Activated T-cell treated with anti-CD3 and anti-CD28 coated beads, Interleukin-2, amount 50 U/mL, for 72 hours (primary cell): ENCODE measurements around the gene SPAG17. TPM values are rescaled to one million over a fixed set of nuclear protein-coding genes. Genes with fewer than 3 reads are reported as not detected.

ENCODE experiments used
- ATAC-seq, 2 donors: fragments of 150-1000 bp; cut with Tn5 transposase; replicated peaks in 1 of 2; 2 replicates each; pipeline ENCODE4 v1.10.0; 2021; ENCODE audit warnings: moderate library complexity in 2 of 2, mild to moderate bottlenecking in 1 of 2
- DNase-seq, 2 donors: peaks; one replicate each; pipeline ENCODE4 v3.0.0; 2021 to 2022; ENCODE audit warnings: mixed read lengths in 1 of 2
- H3K27ac Mint-ChIP-seq: one replicate; pipeline ENCODE4 v1.8.0; 2022; ENCODE audit warnings: mild to moderate bottlenecking, moderate library complexity, mixed read lengths
- H3K27me3 Mint-ChIP-seq: one replicate; pipeline ENCODE4 v1.8.0; 2022; ENCODE audit warnings: low read depth, mixed read lengths
- H3K36me3 Mint-ChIP-seq, 2 donors: one replicate each; pipeline ENCODE4 v1.8.0; 2022; ENCODE audit warnings: mixed read lengths in 2 of 2, mild to moderate bottlenecking in 1 of 2; ENCODE audit not compliant: insufficient read depth in 2 of 2
- H3K4me1 Mint-ChIP-seq: one replicate; pipeline ENCODE4 v1.8.0; 2022; ENCODE audit warnings: low read depth, mixed read lengths
- H3K4me3 Mint-ChIP-seq, 2 donors: one replicate each; pipeline ENCODE4 v1.8.0; 2022; ENCODE audit warnings: mild to moderate bottlenecking in 2 of 2, mixed read lengths in 2 of 2, moderate library complexity in 2 of 2
- H3K9me3 Mint-ChIP-seq, 2 donors: one replicate each; pipeline ENCODE4 v1.8.0; 2022; ENCODE audit warnings: mixed read lengths in 2 of 2
- total RNA-seq, 2 donors: library from RNA; stranded (reverse); gene quantifications; one replicate each; pipeline ENCODE4 v1.2.3, GENCODE V29; 2022

Gene SPAG17
- total RNA-seq, 2 donors from 2014 or later = not detected

DNA sequence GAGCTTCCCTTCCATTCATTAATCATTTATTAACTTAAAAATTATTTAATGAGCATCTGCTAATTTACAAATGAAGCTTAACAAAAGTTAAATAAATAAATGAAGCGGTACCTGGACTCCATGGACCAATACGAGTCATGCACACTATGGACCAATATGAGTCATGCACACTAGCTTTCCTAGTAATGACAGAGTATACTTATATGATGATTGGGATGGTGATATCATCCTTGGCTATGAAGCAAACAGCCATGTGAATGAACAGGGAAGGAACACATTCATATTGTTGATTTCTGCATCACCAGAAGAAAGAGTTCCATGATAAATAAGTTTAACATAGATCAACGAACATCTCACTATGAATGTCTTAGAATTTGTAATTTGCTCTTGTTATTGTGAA is 109.9 kb downstream of the SPAG17 start:
- no peak for DNase-seq
- no peaks in the 10 kb centered on the region for H3K27me3 Mint-ChIP-seq
- no peaks in the 10 kb centered on the region for H3K4me1 Mint-ChIP-seq
- H3K27ac Mint-ChIP-seq = no peak overlapping the region
- no peaks in the 10 kb centered on the region for H3K9me3 Mint-ChIP-seq
- H3K4me3 Mint-ChIP-seq = no peak overlapping the region
- ATAC-seq = no peak
- no peaks in the 10 kb centered on the region for H3K36me3 Mint-ChIP-seq

DNA sequence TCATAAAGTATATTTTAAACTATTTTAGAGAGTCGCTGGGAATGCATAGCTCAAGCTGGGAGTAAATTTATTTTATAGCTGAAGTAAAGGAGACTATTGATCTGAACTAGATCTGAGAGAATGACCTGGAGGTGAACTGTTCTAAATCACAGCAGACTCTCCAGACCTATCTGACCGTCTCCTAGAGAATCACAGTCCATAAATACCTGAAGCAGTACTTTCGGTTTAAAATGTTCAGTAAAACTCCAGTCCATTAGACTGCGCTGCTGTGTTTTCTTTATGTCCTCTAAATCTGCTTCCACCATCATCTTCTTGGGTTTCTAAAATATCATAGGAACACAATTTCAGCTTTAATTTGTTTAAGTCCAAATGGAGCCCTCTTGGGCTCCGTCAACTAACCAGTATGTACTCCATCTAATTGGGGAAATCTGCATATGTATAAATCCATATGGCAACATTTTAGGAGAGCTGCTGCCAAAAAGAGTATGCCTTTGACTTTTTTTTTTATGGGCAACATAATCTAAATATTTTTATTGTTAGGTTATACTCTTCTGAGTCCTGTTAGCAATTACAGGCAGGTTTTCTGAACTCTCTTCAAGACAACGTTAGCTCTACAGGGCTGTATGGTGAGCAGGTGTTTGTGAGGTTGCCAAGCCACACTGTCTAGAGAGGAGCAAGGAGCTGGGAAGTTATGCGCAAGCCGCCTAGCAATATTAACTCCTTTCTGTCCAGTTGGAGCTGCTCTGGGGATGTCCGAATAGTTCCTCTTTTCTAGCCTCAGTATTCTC is 111.2 kb downstream of the SPAG17 start:
- Mint-ChIP-seq H3K4me3 (no peak overlapping the region), H3K27ac (no peak overlapping the region), H3K9me3 (no peaks in the 10 kb centered on the region), H3K4me1 (no peaks in the 10 kb centered on the region), H3K27me3 (no peaks in the 10 kb centered on the region), H3K36me3 (no peaks in the 10 kb centered on the region)
- DNase-seq = no peak
- ATAC-seq = no peak

DNA sequence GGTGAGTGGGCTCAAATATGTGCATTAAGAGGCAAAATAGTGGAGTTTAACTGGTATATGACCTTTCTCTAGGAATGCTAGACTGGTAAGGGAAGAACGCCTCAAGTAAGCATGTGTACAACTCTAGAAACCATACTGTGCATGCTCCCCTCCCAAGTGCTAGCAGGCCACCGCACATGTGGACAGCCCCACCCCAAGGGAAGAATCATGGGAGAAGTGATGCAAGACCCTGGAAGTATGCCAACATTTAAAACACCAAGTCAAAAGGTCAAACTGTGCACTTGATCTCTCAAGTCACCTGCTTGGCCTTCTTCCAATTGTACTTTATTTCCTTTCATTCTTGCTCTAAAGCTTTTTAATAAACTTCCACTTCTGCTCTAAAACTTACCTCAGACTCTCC is 135.0 kb downstream of the SPAG17 start:
- Mint-ChIP-seq H3K4me1 (no peaks in the 10 kb centered on the region), H3K27ac (no peak overlapping the region), H3K4me3 (no peak overlapping the region), H3K36me3 (no peaks in the 10 kb centered on the region), H3K27me3 (no peaks in the 10 kb centered on the region), H3K9me3 (no peaks in the 10 kb centered on the region)
- DNase-seq (no peak), ATAC-seq (no peak)

- Mint-ChIP-seq H3K4me1 (no peaks in the 10 kb centered on the region), H3K9me3 (no peaks in the 10 kb centered on the region), H3K27me3 (no peaks in the 10 kb centered on the region), H3K4me3 (no peak overlapping the region), H3K36me3 (no peaks in the 10 kb centered on the region), H3K27ac (no peak overlapping the region)
- DNase-seq = no peak
- ATAC-seq = no peak
These were observed 137.3 kb downstream of the SPAG17 start for GRCh38 chr1:118047650-118048224.

DNA sequence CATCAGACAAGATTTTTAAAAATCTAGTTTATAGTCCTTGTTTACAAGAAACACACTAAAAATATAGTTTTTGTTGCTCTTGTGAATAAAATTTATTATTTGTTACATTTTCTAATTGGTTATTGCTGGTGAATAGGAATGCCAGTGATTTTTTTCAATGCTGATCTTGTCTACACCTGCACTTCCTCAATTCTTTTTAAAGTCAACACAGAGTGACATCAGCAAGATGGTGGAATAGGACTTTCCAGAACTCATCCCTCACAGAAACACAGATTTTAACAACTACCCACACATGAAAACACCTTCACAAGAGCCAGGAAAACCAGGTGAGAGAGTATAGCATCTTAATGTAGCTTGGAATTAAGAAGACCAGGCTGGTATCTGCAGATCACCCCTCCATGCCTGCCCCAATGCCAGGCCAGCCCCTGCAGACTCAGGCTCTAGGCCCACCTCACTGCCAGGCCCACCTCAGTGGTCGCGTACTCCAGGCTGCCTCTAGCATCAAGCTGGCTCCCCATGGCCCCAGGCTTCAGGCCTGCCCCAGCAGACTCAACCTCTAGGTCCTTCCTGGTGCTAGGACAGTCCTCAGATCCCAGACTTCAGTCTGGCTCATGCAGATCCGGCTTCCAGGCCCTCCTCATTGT is 137.9 kb downstream of the SPAG17 start:
- Mint-ChIP-seq H3K4me3 (no peak overlapping the region), H3K27me3 (no peaks in the 10 kb centered on the region), H3K36me3 (no peaks in the 10 kb centered on the region), H3K27ac (no peak overlapping the region), H3K4me1 (no peaks in the 10 kb centered on the region), H3K9me3 (no peaks in the 10 kb centered on the region)
- DNase-seq (no peak), ATAC-seq (no peak)

- Mint-ChIP-seq H3K9me3 (no peaks in the 10 kb centered on the region), H3K4me1 (no peaks in the 10 kb centered on the region), H3K4me3 (no peak overlapping the region), H3K36me3 (no peaks in the 10 kb centered on the region), H3K27ac (no peak overlapping the region), H3K27me3 (no peaks in the 10 kb centered on the region)
- ATAC-seq = no peak
- no peak for DNase-seq
These were observed 141.4 kb downstream of the SPAG17 start for GRCh38 chr1:118043624-118044023.

DNA sequence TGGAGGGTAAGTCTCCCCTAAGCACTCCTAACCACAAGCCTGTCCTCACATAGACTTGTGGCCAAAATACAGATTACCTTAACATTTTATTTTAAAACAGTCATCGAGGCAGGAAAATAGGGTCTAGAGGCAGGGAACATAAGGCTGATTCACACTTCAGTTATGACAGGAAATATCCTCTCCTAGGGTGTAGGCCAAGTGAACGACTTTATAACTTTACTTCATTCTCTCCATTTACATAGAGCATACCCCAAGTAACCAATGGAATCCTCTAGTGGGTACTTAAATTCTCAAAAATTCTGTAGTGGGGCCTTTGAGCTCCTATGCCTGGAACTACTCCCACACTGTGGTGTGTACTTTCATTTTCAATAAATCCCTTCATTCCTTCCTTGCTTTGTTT is 142.5 kb downstream of the SPAG17 start:
- Mint-ChIP-seq H3K4me3 (no peak overlapping the region), H3K4me1 (no peaks in the 10 kb centered on the region), H3K27me3 (peaks cover 3% of the 10 kb centered on the region), H3K27ac (no peak overlapping the region), H3K9me3 (no peaks in the 10 kb centered on the region), H3K36me3 (no peaks in the 10 kb centered on the region)
- DNase-seq = no peak
- no peak for ATAC-seq

DNA sequence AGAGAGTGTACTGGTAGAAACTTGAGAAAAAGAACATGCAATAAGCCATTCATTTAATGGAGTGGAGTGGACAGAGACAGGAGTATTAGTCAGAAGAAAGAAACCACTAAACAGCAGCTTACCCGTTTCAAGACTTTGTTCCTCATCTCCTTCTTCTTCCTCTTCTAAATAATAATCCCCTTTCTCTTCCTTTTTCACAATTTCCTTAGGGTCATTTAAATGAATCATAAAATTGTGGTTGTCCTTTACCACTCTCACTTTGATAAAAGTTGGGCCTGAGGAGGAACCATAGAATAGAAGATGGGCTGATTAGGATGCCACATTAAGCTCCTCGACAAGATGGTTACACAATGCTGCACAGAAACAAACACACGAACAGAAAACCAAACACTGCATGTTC is 145.9 kb downstream of the SPAG17 start:
- ATAC-seq = no peak
- no peaks in the 10 kb centered on the region for H3K9me3 Mint-ChIP-seq
- no peaks in the 10 kb centered on the region for H3K4me1 Mint-ChIP-seq

DNA sequence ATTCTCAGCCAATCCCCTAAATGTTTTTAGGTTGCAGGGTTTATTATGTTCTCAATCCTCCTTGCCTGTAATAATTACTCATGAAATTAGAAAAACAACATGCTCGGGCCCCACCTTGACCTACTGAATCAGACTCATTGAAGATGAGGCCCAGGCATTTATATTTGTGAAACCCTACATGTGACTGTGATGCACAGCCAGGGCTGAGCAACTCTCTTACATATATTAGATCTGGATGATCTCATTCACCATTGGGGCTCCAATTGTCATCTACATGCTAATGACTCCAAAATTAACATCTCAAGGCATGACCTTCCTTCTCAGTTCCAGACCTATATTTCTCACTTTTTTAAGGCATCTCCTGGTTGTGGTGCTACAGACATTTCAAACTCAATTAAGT is 152.1 kb downstream of the SPAG17 start:
- no peaks in the 10 kb centered on the region for H3K36me3 Mint-ChIP-seq
- H3K4me3 Mint-ChIP-seq = no peak overlapping the region
- no peak overlapping the region for H3K27ac Mint-ChIP-seq
- DNase-seq (no peak), ATAC-seq (no peak)
- peaks cover 25% of the 10 kb centered on the region for H3K27me3 Mint-ChIP-seq
- no peaks in the 10 kb centered on the region for H3K9me3 Mint-ChIP-seq
- H3K4me1 Mint-ChIP-seq = no peaks in the 10 kb centered on the region

More for the DNA sequence above, 145.9 kb downstream of the SPAG17 start:
- Mint-ChIP-seq H3K4me3 (no peak overlapping the region), H3K36me3 (no peaks in the 10 kb centered on the region), H3K27me3 (peaks cover 5% of the 10 kb centered on the region), H3K27ac (no peak overlapping the region)
- no peak for DNase-seq

GRCh38 chr1:118028267-118028666 is 156.8 kb downstream of the SPAG17 start:
- H3K4me1 Mint-ChIP-seq = no peaks in the 10 kb centered on the region
- no peak overlapping the region for H3K27ac Mint-ChIP-seq

DNA sequence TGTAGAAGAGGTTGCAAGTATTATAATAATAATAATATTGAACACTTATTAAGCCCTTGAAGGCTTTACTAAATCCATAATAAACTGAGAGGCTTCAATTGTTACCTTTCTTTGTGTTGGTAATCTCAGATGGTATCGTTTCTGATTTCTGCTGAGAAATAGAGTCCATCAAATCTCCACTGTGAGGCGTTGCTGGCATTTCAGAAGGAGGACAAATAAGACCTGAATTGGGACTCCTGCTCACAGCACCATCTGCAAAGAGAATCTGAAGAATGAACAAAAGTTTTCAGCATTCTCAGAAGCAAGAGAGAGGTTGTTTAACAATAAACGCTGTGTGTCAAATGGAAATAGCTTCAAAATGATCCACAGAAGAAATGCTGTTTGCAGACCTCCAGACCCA is 161.8 kb downstream of the SPAG17 start:
- DNase-seq = no peak
- Mint-ChIP-seq H3K4me3 (no peak overlapping the region), H3K9me3 (no peaks in the 10 kb centered on the region), H3K27ac (no peak overlapping the region), H3K4me1 (no peaks in the 10 kb centered on the region), H3K36me3 (no peaks in the 10 kb centered on the region), H3K27me3 (peaks cover 22% of the 10 kb centered on the region)
- no peak for ATAC-seq

More at GRCh38 chr1:118028267-118028666, 156.8 kb downstream of the SPAG17 start:
- H3K9me3 Mint-ChIP-seq = no peaks in the 10 kb centered on the region
- ATAC-seq = no peak
- no peaks in the 10 kb centered on the region for H3K36me3 Mint-ChIP-seq
- peaks cover 34% of the 10 kb centered on the region for H3K27me3 Mint-ChIP-seq
- no peak for DNase-seq
- H3K4me3 Mint-ChIP-seq = no peak overlapping the region

- Mint-ChIP-seq H3K4me3 (no peak overlapping the region), H3K27ac (no peak overlapping the region), H3K27me3 (peaks cover 17% of the 10 kb centered on the region), H3K36me3 (no peaks in the 10 kb centered on the region), H3K4me1 (no peaks in the 10 kb centered on the region), H3K9me3 (no peaks in the 10 kb centered on the region)
- ATAC-seq (no peak), DNase-seq (no peak)
These were observed 163.4 kb downstream of the SPAG17 start for GRCh38 chr1:118021668-118022067.

- H3K27ac Mint-ChIP-seq = no peak overlapping the region
- DNase-seq = no peak
These were observed 167.0 kb downstream of the SPAG17 start for GRCh38 chr1:118018060-118018459.

More at GRCh38 chr1:118018060-118018459, 167.0 kb downstream of the SPAG17 start:
- H3K36me3 Mint-ChIP-seq = no peaks in the 10 kb centered on the region
- H3K27me3 Mint-ChIP-seq = no peaks in the 10 kb centered on the region
- no peaks in the 10 kb centered on the region for H3K4me1 Mint-ChIP-seq
- ATAC-seq = no peak
- H3K4me3 Mint-ChIP-seq = no peak overlapping the region
- H3K9me3 Mint-ChIP-seq = no peaks in the 10 kb centered on the region
